IPS DF 19.7 (cell line): Measurements from ENCODE around the gene TMEM79.
"Not testable (repeated sequence)": the region's sequence is repeated elsewhere in the genome, so short reads cannot be mapped to it uniquely, and the experiment has no call there.

Source experiments
- DNase-seq: peaks from one replicate; pipeline ENCODE4 v3.0.0-alpha.2; 2013; ENCODE audit warnings: low read depth, low spot score

Gene TMEM79

DNA sequence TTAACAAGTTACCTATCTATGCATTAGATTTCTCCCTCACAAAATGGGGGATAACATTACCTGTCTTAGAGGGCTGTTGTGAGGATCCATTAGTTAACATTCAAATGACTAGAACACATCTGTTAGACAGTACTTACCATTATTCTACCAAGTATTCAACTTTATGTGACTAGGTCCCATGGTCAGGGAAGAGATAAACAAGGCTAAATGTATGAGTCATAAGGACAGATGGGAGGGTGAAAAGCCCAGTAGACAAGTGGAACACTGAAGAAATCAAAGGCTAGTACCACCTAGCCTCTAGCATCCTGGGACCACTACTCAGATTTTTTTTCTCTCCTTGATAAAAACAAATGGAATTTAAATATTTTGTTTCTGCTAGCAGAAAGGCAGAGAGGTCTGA is 24.0 kb downstream of the TMEM79 start:
- no peak for DNase-seq

DNA sequence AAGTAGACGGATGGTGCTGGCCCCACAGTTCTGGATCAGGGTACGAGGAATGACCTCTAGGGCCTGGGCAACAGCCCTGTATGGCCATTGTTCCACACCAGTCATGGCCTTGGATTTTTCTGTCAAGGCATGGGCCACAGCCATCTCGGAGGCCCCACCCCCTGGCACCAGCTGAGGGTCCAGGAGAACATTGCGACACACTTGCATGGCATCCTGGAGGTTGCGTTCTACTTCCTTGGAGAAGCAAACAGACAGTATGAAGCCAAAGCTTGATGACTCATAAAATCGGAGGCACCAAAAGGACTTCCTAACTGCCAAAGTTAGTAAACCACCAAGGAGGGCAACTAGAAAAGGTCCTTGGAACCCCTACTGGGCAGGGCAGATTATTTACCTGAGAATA is 26.8 kb downstream of the TMEM79 start:
- DNase-seq, result no peak

DNA sequence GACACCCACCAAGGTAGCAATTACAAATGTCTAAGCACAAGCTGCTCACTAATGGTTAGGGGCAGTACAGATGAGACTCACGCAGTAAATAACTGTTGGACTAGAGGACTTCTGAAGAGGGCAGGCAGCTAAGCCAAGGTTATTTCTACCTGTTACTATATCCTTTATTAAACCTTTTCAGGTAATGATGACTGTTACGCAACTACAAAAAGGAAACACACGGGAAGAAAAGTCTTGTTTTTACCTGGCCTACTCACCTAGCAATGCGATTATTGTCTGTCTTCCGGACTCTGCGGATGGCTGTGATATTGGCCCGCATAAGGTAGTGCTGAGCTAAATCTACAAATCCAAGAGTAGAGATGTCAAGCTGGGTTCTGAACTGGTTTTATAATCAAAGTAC is 32.8 kb downstream of the TMEM79 start:
- DNase-seq, result no peak

DNA sequence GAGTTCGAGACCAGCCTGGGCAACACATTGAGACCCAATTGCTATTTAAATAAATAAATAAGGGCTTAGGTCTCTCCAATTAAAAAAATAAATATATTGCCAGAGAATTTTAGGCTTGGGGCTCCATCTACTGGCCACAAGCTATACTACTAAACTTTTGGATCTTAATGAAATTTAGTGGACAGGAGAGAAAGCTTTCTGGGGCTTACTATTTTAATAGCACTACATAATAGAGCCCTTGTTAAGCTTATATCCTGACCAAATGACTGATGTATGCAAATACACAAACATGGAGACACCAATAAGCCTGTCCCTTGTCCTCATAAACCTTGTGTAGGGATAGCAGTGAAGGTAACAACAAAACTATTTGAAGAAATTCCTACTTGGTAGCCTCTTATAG is 35.5 kb downstream of the TMEM79 start:
- DNase-seq, result no peak

DNA sequence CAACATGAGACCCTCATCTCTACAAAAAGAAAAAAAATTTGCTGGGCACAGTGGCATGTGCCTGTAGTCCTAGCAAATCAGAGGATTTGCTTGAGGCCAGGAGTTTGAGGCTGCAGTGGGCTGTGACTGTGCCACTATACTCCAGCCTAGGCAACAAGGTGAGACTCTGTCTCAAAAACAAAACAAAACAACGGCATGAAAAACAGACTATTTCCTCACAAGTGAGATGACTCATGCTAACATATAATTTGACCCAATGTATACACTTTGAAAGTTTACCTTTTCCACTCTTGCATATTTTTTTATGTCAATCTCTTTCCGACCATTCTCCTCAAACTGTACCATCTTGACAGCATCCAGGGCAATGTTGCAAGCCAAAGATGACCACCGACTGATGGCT is 36.4 kb downstream of the TMEM79 start:
- DNase-seq, result no peak

DNA sequence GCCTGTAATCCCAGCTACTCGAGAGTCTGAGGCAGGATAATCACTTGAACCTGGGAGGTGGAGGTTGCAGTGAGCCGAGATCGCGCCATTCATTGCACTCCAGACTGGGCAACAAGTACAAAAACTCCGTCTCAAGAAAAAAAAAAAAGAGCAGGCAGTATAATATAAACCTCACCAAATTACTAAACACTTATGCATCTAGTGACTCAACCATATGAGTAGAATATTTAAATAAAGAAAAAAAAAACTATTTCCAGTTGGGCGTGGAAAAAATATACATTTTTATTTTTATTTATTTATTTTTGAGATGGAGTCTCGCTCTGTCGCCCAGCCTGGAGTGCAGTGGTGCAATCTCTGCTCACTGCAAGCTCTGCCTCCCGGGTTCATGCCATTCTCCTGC is 39.1 kb downstream of the TMEM79 start:
- not testable (repeated sequence) for DNase-seq

DNA sequence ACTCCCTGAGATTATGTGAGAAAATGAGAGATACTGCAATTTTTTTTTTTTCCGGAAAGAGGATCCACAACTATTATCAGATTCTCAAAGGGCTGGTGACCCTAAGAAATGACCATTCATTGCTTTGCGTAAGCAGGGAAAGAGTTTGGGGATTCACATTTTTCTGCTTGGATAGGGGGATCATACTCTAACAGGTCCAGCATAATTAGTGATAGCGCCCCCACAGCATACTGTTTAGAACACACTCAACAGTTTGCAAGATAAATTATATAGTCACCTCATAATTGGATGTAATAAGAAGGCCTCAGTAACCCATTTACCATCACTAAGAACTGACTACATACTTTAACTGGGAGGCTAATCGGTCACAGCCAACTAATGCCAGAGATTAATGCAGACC is 52.1 kb downstream of the TMEM79 start:
- no peak for DNase-seq

DNA sequence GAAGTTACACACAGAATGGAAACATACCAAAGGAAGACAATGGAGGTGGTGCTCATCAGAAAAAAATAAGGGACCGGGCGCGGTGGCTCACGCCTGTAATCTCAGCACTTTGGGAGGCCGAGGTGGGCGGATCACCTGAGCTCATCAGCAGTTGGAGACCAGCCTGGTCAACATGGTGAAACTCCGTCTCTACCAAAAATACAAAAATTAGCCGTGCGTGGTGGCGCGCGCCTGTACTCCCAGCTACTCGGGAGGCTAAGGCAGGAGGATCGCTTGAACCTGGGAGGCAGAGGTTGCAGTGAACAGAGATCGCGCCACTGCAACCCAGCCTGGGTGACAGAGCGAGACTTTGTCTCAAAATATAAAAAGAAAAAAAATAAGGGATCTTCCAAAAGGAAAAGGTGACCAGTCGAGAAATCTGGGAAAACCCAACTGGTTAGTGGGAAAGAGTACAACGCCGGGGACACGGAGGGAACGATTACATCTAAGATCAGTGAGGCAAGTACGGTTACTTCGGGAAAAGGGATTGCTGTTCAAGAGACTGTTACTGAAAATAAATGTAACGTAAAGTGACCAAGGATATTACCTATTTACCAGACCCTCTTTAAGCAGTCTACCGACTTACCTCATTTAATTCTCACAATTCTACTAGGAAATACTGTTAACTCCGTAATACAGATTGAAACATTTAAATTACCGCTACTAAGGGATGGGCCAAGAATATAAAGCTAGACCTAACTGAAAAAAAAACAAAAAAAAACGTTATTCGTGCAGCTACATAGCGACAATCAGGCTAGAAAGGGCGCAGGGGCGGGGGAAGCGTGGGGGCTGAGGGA is 53.1 kb downstream of the TMEM79 start:
- no peak for DNase-seq

DNA sequence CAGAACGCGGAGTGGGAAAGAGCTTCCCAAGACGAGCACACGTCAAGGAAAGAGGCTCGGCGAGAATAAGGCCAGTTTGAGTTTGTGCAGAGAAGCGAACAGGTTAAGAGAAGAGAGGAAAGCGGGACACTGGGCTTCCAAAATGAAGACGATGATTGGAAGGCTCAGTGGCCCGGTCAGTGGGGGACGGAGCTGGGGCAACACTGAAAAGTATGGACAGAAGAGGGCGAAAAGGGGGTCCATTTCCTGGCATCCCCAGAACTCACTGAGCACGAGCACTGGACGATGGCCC is 53.7 kb downstream of the TMEM79 start:
- DNase-seq, result no peak

DNA sequence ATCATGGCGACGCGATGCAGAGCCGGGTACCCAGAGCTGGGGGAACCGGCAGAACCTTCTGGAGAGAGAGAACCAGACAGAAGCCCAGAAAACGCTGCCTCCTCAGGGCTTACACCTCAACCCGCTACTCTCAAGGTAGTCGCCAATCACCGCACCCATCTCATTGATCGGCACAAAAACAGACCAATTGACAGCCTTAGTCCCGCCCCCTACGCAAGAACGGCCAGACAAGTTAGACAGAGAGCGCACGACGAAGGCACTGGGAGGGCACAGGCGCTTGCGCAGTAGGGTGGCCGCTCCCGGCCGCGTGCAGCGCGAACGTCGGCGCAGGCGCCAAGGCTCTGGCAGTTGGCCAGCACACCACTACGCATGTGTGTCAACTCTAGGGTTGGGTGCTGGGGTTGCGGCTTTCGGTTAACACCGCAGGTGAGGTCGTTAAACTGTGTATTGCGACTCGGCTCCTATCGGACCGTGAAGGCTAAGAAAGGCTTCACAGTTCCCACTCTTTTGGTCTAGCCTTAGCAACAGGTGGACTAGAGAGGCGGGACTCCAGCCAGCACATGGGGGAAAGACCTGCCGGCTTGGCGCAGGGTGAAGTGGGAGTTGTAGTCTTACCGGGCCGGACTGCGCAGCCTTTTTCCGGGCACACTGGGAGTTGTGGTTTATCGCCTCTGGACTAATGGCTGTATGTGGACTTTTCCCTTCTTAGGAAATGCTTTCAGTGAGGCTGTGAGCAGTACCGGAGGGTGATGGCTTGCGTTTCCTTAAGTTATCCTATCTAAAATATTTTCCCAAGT is 54.3 kb downstream of the TMEM79 start, which contains the start of the genes CCT3 and TSACC:
CCT3 (minus strand) TSS at position 113 of the 797 bp plus-strand sequence; CDS start at position 5, 108 bp downstream.
TSACC (plus strand) TSS at position 347 of the 797 bp plus-strand sequence. CDS start 1,232 bp downstream, outside the sequence.
- peak; percentile 100 for DNase-seq
